ENCODE results near the gene AK1.

Gene AK1

DNA sequence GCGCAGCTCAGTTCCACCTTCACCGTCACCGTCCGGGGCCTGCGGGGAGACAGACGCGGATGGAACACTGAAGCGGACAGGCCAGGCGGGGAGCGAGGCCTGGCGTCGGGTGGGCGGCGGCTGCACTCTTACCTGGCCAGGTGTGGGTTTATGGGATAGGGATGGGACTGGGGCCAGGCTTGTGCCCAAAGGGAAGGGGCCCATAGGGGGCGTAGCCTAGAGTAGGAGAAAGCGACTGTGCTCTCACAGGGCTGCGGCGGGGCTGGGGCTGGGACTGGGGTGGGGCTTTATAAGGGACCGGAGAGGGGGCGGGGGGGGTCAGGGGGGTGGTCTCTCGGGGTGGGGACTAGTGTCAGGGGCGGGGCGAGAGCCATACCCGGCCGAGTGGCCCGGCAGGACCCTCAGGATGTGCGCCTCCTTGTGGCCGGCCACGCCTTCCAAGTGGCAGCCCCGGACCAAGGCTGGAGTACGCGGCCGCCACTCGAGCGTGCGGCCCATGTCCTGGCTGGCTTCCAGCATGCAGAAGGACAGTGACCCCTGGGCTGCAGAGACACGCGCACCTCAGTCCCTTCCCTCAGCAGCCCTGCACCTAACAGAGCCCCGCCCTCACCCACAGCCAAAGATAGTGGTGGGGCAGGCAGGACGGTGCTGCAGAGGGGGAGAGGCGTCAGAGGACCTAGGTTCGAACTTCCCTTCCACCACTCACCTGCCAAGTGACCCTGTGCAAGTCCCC, 52.0 kb downstream of the AK1 start:
- H3K36me3 ChIP-seq (ENCODE audit: control insufficient read depth in 1 of 2, insufficient read depth in 2 of 2, low read length in 2 of 2): peaks cover 17 to 24% of the 10 kb centered on the region in 2 donors

DNA sequence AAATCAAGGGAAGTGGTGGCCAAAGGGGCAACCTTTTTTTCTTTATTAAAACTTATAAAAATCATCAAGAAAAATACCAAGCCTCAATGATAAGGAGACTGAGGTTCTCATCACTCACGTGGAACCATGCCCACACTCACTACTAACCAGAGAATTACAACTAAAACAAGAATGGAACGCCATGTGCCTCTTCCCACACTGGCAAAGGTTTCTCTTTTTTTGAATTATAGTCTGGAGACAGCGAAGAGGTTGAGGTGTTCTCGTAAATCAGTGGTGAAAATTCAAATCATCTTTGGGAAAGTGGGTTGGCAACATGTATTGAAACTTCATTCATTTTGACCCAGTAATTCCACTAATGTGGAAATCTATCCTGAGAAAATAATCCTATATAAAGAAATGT, 55.4 kb downstream of the AK1 start:
- Histone ChIP-seq H3K27ac (ENCODE audit: low read length) (no peak overlapping the region), H3K27me3 (ENCODE audit: low read depth, low read length) (no peaks in the 10 kb centered on the region), H3K9me3 (ENCODE audit: control insufficient read depth in 1 of 2, low read length in 2 of 2) (no peaks in the 10 kb centered on the region), H3K36me3 (ENCODE audit: control insufficient read depth in 1 of 2, insufficient read depth in 2 of 2, low read length in 2 of 2) (peaks cover 24 to 50% of the 10 kb centered on the region in 2 donors), H3K4me3 (ENCODE audit: low read depth in 1 of 2, low read length in 2 of 2) (no peak overlapping the region), H3K4me1 (ENCODE audit: control insufficient read depth in 1 of 2, insufficient read depth in 2 of 2, low read length in 2 of 2) (peaks cover 0 to 16% of the 10 kb centered on the region in 2 donors)

More for the DNA sequence above, 52.0 kb downstream of the AK1 start:
- peaks cover 0 to 27% of the 10 kb centered on the region in 2 donors for H3K4me1 ChIP-seq (ENCODE audit: control insufficient read depth in 1 of 2, insufficient read depth in 2 of 2, low read length in 2 of 2)
- H3K27ac ChIP-seq (ENCODE audit: low read length): no peak overlapping the region
- no peaks in the 10 kb centered on the region for H3K27me3 ChIP-seq (ENCODE audit: low read depth, low read length)
- H3K4me3 ChIP-seq (ENCODE audit: low read depth in 1 of 2, low read length in 2 of 2): no peak overlapping the region
- no peaks in the 10 kb centered on the region for H3K9me3 ChIP-seq (ENCODE audit: control insufficient read depth in 1 of 2, low read length in 2 of 2)

DNA sequence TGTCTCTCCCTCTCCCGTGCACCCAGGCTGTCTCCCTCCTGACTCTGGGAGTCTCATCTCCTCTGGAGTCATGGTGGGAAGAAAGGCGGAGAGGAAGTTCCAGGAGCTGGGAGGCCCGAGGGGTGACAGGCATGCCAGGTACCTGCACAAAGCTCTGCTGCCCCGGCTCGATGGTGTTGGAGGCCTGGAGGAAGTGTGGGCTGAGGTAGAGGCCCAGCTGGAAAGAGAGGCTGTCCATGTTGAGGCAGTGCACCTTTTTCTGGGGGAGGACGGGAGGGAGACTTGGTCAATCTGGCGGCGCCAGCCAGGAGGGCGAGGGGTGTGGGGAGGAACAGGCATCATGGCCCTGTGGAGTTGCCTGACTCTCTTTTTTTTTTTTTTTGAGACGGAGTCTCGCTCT, 58.9 kb downstream of the AK1 start:
- no peaks in the 10 kb centered on the region for H3K4me1 ChIP-seq (ENCODE audit: control insufficient read depth in 1 of 2, insufficient read depth in 2 of 2, low read length in 2 of 2)
- H3K36me3 ChIP-seq (ENCODE audit: control insufficient read depth in 1 of 2, insufficient read depth in 2 of 2, low read length in 2 of 2): peaks cover 18 to 69% of the 10 kb centered on the region in 2 donors

DNA sequence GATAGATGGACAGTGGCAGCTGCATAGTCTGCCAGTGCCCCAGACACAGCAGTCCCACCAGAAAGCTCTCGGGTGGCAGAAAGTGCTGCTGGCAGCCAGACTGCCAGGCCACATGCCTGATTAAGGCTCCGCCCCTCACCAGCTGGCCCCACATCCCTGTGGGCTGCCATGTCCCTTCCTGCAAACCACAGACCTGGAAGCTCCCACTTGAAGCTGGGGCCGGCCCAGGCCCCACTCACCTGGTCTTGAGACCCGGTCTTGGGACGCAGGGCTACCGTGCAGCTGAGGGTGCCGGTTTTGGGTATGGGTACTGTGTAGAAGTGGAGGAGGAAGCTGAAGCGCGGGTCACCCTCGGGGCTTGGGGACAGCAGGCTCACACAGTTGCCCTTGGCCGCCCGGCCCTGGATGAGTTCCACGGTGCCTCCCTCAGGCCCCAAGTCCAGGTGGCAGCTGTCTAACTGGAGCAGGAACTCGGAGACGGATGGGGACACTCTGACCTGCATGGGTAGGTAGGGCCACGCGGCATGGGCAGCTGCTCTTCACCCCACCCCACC, 59.5 kb downstream of the AK1 start:
- Histone ChIP-seq H3K36me3 (ENCODE audit: control insufficient read depth in 1 of 2, insufficient read depth in 2 of 2, low read length in 2 of 2) (peaks cover 22 to 75% of the 10 kb centered on the region in 2 donors), H3K9me3 (ENCODE audit: control insufficient read depth in 1 of 2, low read length in 2 of 2) (no peaks in the 10 kb centered on the region), H3K27ac (ENCODE audit: low read length) (no peak overlapping the region), H3K27me3 (ENCODE audit: low read depth, low read length) (no peaks in the 10 kb centered on the region), H3K4me3 (ENCODE audit: low read depth in 1 of 2, low read length in 2 of 2) (no peak overlapping the region), H3K4me1 (ENCODE audit: control insufficient read depth in 1 of 2, insufficient read depth in 2 of 2, low read length in 2 of 2) (no peaks in the 10 kb centered on the region)

More for the DNA sequence above, 58.9 kb downstream of the AK1 start:
- Histone ChIP-seq H3K27me3 (ENCODE audit: low read depth, low read length) (no peaks in the 10 kb centered on the region), H3K9me3 (ENCODE audit: control insufficient read depth in 1 of 2, low read length in 2 of 2) (no peaks in the 10 kb centered on the region), H3K4me3 (ENCODE audit: low read depth in 1 of 2, low read length in 2 of 2) (no peak overlapping the region), H3K27ac (ENCODE audit: low read length) (no peak overlapping the region)

DNA sequence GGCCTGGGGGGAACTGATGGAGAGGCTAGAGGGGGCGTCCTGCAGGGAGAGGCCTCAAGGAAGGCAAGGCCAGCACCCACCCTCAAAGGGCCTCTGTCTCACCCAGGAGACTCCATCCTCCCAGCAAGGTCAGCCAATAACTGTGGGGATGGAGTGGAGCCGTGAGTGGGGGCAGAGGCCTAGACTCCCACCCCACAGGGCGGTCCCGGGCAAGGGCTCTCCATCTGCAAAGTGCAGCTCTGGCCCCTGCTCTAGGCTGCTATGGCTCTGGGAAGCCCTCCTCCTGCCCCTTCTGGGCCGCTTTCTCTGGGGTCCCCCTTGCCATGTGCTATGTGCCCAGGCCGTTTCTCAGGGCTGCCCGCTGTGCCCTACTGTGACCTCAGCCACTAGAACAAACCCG, 60.7 kb downstream of the AK1 start:
- H3K9me3 ChIP-seq (ENCODE audit: control insufficient read depth in 1 of 2, low read length in 2 of 2): no peaks in the 10 kb centered on the region
- no peaks in the 10 kb centered on the region for H3K27me3 ChIP-seq (ENCODE audit: low read depth, low read length)
- H3K4me3 ChIP-seq (ENCODE audit: low read depth in 1 of 2, low read length in 2 of 2): no peak overlapping the region
- peaks cover 26 to 74% of the 10 kb centered on the region in 2 donors for H3K36me3 ChIP-seq (ENCODE audit: control insufficient read depth in 1 of 2, insufficient read depth in 2 of 2, low read length in 2 of 2)
- no peak overlapping the region for H3K27ac ChIP-seq (ENCODE audit: low read length)
- H3K4me1 ChIP-seq (ENCODE audit: control insufficient read depth in 1 of 2, insufficient read depth in 2 of 2, low read length in 2 of 2): no peaks in the 10 kb centered on the region

All from muscle layer of duodenum (tissue), 2 donors.